Upper lobe of left lung (tissue), 6 donors: ENCODE results near the gene PIGU. TPM values are rescaled to one million over a fixed set of nuclear protein-coding genes. Genes with fewer than 3 reads are reported as not detected.

Experiments
- ATAC-seq, 2 donors: fragments of 200-7000 bp; cut with Tn5 transposase; one replicate each; pipeline ENCODE4 v1.9.1; 2022; ENCODE audit warnings: mild to moderate bottlenecking in 2 of 2, moderate library complexity in 2 of 2; ENCODE audit not compliant: low FRiP score in 2 of 2
- DNase-seq, 2 donors: peaks; one replicate each; pipeline ENCODE4 v3.0.0-alpha.2; 2019 to 2020
- H3K27ac ChIP-seq, 4 donors: fragments of 200-600 bp; sonication (generic); one replicate each; pipeline ENCODE4 v1.5.1; 2016 to 2019
- H3K27me3 ChIP-seq, 4 donors: fragments of 200-600 bp; sonication (generic); one replicate each; pipeline ENCODE4 v1.5.1; 2017 to 2019
- H3K36me3 ChIP-seq, 4 donors: fragments of 200-600 bp; sonication (generic); one replicate each; pipeline ENCODE4 v1.5.1; 2016 to 2019
- H3K4me1 ChIP-seq, 4 donors: fragments of 200-600 bp; sonication (generic); one replicate each; pipeline ENCODE4 v1.5.1; 2018 to 2019
- H3K4me3 ChIP-seq, 4 donors: fragments of 200-600 bp; sonication (generic); one replicate each; pipeline ENCODE4 v1.5.1; 2017 to 2019; ENCODE audit warnings: mild to moderate bottlenecking in 2 of 4, moderate library complexity in 1 of 4
- H3K9me3 ChIP-seq, 4 donors: fragments of 200-600 bp; sonication (generic); one replicate each; pipeline ENCODE4 v1.5.1; 2018 to 2019
- CTCF ChIP-seq, 6 experiments: fragments of 450-650 bp in 4 of 6; fragments of 200-600 bp in 2 of 6; sonication (generic) in 2 of 6; IDR thresholded peaks; one replicate each; pipeline ENCODE4 v1.5.1; 2016 to 2019; ENCODE audit warnings: antibody characterized with exemption in 6 of 6
- EP300 ChIP-seq, 4 donors: sonication (generic); formaldehyde crosslinking; IDR thresholded peaks; one replicate each; pipeline ENCODE4 v1.5.1; 2017; ENCODE audit warnings: antibody characterized with exemption in 4 of 4, control low read depth in 2 of 4
- POLR2A ChIP-seq, 4 donors: fragments of 450-650 bp; IDR thresholded peaks; one replicate each; pipeline ENCODE4 v1.5.1; 2016 to 2017; ENCODE audit warnings: antibody characterized with exemption in 4 of 4, mild to moderate bottlenecking in 2 of 4
- POLR2AphosphoS5 ChIP-seq, 2 donors: sonication (generic); formaldehyde crosslinking; IDR thresholded peaks; one replicate each; pipeline ENCODE4 v1.5.1; 2017; ENCODE audit warnings: antibody characterized with exemption in 2 of 2
- WGBS, 2 donors: methylation state at CpG; one replicate each; pipeline ENCODE4 v1.1.5; 2017 to 2018; 5-methylcytosine and 5-hydroxymethylcytosine counted together
- total RNA-seq, 6 donors: library from RNA; depleted of rRNA in 4 of 6; stranded (reverse); fragments of >200 nt in 4 of 6; gene quantifications; one replicate each; pipeline versions ENCODE4 v1.1.0 to v1.2.1, GENCODE V29; 2016 to 2021
- donor health status: DM: no; HTN: no; CAD: no; lungs with moderate emphysema.
- donor health status: DM: no; HTN: yes; CAD: no; lungs with severe emphysema.

PIGU gene
- total RNA-seq, 6 donors from 2014 or later: 8.0 to 17.1 (median 12.7) TPM

GRCh38 chr20:34527016-34527415 lies 149.9 kb downstream of the PIGU start:
- no peak for TF ChIP-seq POLR2AphosphoS5 (IDR thresholded peaks at IDR 0.05)
- no peak for TF ChIP-seq EP300 (IDR thresholded peaks at IDR 0.05)
- TF ChIP-seq CTCF (IDR thresholded peaks at IDR 0.05): no peak
- Histone ChIP-seq H3K27me3 (no peaks in the 10 kb centered on the region), H3K36me3 (peaks cover 10 to 55% (median 45%) of the 10 kb centered on the region in 4 donors), H3K9me3 (no peaks in the 10 kb centered on the region), H3K4me3 (no peak overlapping the region), H3K4me1 (peaks cover 40 to 77% (median 57%) of the 10 kb centered on the region in 4 donors), H3K27ac (peak overlapping the region; percentile 64 to 78 (median 73))
- ATAC-seq (no peak), DNase-seq (no peak)
- 90 to 96% methylated on average over 10 of the region's 10 CpGs for WGBS, 2 donors

GRCh38 chr20:34526466-34526865 lies 150.4 kb downstream of the PIGU start:
- H3K27me3 ChIP-seq: no peaks in the 10 kb centered on the region
- peaks cover 10 to 49% (median 40%) of the 10 kb centered on the region in 4 donors for H3K36me3 ChIP-seq
- no peak for DNase-seq
- peaks cover 40 to 77% (median 57%) of the 10 kb centered on the region in 4 donors for H3K4me1 ChIP-seq
- H3K4me3 ChIP-seq: no peak overlapping the region
- no peaks in the 10 kb centered on the region for H3K9me3 ChIP-seq
- 66 to 71% methylated on average over 5 of the region's 5 CpGs for WGBS, 2 donors
- no peak for TF ChIP-seq CTCF (IDR thresholded peaks at IDR 0.05)
- no peak for TF ChIP-seq POLR2A (IDR thresholded peaks at IDR 0.05)
- TF ChIP-seq EP300 (IDR thresholded peaks at IDR 0.05): no peak
- TF ChIP-seq POLR2AphosphoS5 (IDR thresholded peaks at IDR 0.05): no peak
- H3K27ac ChIP-seq: peak overlapping the region; percentile 64 to 78 (median 73)
- no peak for ATAC-seq

GRCh38 chr20:34525709-34526416 lies 151.0 kb downstream of the PIGU start:
- Histone ChIP-seq H3K27ac (peak overlapping the region; percentile 64 to 78 (median 73)), H3K36me3 (peaks cover 10 to 46% (median 35%) of the 10 kb centered on the region in 4 donors), H3K4me3 (no peak overlapping the region), H3K4me1 (peaks cover 40 to 74% (median 54%) of the 10 kb centered on the region in 4 donors), H3K9me3 (no peaks in the 10 kb centered on the region), H3K27me3 (no peaks in the 10 kb centered on the region)
- WGBS, 2 donors: 48 to 54% methylated on average over 14 of the region's 14 CpGs
- ATAC-seq: peak; percentile 87 to 89
- TF ChIP-seq POLR2A (IDR thresholded peaks at IDR 0.05) (peak in 1 of 4 donors; percentile 15), CTCF (IDR thresholded peaks at IDR 0.05) (no peak), POLR2AphosphoS5 (IDR thresholded peaks at IDR 0.05) (peak; percentile 67 to 90), EP300 (IDR thresholded peaks at IDR 0.05) (peak in 1 of 4 donors; percentile 66)
- DNase-seq: peak in 1 of 2 donors; percentile 86

GRCh38 chr20:34525342-34525708 lies 151.6 kb downstream of the PIGU start:
- peak in 1 of 2 donors; percentile 1 for ATAC-seq
- TF ChIP-seq EP300 (IDR thresholded peaks at IDR 0.05) (no peak), CTCF (IDR thresholded peaks at IDR 0.05) (no peak), POLR2AphosphoS5 (IDR thresholded peaks at IDR 0.05) (no peak), POLR2A (IDR thresholded peaks at IDR 0.05) (no peak)
- Histone ChIP-seq H3K27me3 (no peaks in the 10 kb centered on the region), H3K4me3 (no peak overlapping the region), H3K27ac (peak overlapping the region; percentile 64 to 78 (median 73)), H3K9me3 (no peaks in the 10 kb centered on the region), H3K36me3 (peaks cover 10 to 50% (median 30%) of the 10 kb centered on the region in 4 donors), H3K4me1 (peaks cover 40 to 69% (median 54%) of the 10 kb centered on the region in 4 donors)
- DNase-seq: no peak
- WGBS, 2 donors: 72 to 77% methylated on average over 7 of the region's 7 CpGs
